Sciatic nerve (tissue), 2 donors: ENCODE data around the gene UGT2B15. TPM values are rescaled to one million over a fixed set of nuclear protein-coding genes. Genes with fewer than 3 reads are reported as not detected.
"Not testable (repeated sequence)": the region's sequence is repeated elsewhere in the genome, so short reads cannot be mapped to it uniquely, and the experiment has no call there.

Source experiments
- ATAC-seq: fragments of 200-7000 bp; cut with Tn5 transposase; one replicate; pipeline ENCODE4 v1.9.1; 2020; ENCODE audit warnings: mild to moderate bottlenecking, moderate library complexity
- DNase-seq: peaks from one replicate; pipeline ENCODE4 v3.0.0-alpha.2; 2020; ENCODE audit warnings: low spot score
- intact Hi-C: fragments of 100-400 bp; cut with DNase I; formaldehyde crosslinking; loops from one replicate; pipeline ENCODE4 v1.14.2; 2022
- total RNA-seq: library from RNA; stranded (reverse); fragmentation: NEBNext Ultra II Directional; extraction: Animal tissue kit (Norgen Biotek cat#: 25700); gene quantifications from one replicate; pipeline ENCODE4 v1.2.1, GENCODE V29; 2021
- donor health status: DM: no; HTN: no; CAD: no.
- donor health status: DM: no; HTN: no; CAD: no.

UGT2B15 gene
- not detected for total RNA-seq

DNA sequence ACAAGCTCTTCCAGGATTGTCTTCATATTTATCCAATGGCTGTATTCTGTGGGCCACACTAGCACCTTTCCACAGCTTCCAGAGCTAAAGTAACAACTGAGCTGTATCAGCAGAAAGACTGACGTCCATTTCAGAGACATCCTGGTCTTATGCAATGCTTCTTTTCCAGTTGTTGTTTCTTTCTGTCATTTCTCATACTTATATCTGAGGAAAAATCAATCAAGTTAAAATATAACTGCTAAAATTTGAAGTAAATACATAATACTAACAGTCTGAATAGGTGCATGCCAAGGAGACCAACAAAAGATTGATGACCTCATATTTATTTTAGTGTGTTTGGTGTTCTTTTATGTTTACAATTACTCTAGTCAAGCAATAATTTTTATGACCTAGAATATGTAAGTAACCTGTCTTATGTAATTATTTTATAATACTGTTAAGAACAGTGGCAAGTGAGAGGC, at the start of gene UGT2B15:
UGT2B15 (minus strand) TSS at position 174 of the 461 bp plus-strand sequence; CDS start at position 140, 34 bp downstream.
- intact Hi-C loops, ATAC-seq, DNase-seq: not testable (repeated sequence)

DNA sequence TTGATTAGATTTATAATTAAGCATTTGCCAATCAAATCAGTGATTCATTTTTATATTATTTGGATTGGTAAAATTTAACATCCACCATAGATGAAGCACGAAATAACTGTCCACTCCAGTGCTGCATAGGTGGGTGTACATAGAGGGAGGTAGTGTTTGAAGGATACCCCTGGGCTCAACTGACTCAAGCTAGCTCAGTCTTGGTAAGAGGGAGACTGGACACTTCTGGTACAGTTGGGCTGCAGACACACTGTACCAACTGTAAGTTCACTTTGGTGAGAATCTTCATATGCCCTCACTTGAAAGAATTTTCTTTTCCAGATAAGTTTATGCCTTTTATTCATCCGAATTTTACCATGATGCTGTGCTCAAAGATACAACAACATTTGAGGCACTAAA, 48.6 kb upstream of the UGT2B15 start:
- ATAC-seq (no peak), DNase-seq (no peak)
- intact Hi-C loops = no loop called here

DNA sequence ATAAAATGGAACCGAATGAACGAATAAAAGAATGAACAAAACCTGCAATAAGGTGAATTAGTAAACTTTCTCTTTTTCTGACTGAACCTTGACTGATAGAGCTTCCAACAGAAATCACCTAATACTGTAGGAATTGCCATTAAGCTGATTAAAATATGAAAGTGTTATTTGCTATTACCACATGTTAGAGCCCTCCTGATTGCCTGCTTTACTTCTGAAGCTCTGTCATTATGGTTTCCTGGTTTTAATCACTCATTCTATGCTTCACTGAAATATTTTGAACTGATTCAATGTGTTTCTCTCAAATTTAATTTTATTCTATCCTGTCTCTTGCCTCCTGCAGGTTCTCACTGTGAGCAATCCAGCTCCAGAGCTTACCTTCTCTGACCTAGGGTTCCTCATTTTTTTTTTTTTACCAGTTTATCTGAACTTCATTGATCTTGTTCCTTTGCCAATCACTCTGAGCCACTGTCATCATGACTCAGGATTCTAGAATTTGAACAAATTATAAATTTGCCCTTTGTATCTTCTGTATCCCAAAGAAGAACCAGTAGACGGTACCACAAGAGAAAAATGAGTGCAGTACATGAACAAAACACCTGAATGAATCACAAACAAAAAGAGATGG, 48.1 kb upstream of the UGT2B15 start:
- ATAC-seq (no peak), DNase-seq (no peak)
- intact Hi-C loops = no loop called here

DNA sequence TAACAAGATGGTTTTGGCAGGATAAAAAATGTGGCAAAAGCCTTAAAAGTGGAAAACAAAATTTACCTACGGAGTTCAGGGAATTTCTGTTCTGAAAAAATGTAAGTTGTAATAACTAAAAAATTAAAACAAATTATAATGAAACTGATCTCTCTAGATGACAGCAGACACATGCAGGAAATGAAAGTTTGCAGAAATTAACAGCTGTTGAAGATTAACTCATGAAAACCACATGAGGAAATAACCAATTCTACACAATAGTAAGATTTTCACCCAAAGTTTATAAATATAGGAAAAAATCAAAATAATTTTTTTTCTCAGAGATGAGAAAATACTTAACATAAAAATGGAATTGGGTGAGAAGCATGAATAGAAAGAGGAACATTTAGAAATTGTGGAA, 47.5 kb upstream of the UGT2B15 start:
- DNase-seq = no peak
- intact Hi-C loops = no loop called here
- ATAC-seq = no peak

DNA sequence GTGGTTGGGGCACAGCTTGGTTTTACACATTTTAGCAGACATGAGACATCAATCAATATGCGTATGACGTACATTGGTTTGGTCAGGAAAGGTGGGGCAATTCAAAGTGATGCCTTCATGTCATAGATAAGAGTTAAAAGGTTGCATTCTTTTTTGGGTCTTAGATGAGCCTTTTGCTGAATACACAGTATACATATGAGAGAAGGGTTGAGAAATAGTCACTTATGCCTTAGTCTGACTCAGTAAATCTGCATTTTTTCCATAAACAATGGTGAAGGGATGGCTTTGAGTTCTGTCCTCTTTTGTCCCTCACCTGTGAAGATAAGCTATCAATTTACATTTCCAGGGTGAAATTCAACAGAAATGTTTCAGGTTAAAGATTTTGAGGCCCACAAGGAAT, 43.9 kb upstream of the UGT2B15 start:
- intact Hi-C loops = no loop called here
- ATAC-seq = no peak
- no peak for DNase-seq

DNA sequence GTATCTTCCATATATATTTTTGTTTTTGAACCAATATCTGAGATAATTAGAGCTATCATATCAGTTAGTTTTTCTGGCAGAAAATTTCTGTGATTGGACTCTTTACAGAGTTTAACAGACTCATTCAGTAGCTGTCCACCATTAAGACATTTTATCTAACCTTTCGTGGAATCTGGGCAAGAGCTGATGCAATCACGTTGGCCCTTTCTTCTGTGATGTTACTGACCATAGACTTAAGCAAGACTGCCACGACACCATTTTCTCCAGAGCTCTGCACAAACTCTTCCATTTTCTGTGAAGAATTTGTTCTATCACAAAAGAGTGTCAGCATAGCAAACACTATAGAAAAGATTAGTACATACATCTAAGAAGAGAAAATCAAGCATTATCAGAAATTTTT, 41.8 kb upstream of the UGT2B15 start:
- ATAC-seq = no peak
- intact Hi-C loops = no loop called here
- DNase-seq = no peak

DNA sequence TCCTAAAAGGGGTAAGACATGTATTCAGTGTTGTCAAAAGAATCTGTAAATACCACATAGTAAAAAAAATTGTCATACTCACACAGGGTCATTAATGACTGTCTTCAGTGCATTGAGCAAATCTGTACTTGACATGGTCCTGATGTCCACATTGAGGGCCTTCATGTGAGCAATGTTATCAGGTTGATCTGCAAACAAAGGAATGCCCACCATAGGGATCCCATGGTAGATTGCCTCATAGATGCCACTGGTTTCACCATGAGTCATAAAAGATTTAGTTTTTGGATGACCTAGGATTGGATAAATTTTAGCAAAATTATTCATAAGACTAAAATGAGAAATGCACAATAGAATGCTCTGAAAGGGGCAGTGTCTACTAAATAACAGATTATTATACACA, 38.1 kb upstream of the UGT2B15 start:
- no peak for ATAC-seq
- no peak for DNase-seq
- intact Hi-C loops = no loop called here

DNA sequence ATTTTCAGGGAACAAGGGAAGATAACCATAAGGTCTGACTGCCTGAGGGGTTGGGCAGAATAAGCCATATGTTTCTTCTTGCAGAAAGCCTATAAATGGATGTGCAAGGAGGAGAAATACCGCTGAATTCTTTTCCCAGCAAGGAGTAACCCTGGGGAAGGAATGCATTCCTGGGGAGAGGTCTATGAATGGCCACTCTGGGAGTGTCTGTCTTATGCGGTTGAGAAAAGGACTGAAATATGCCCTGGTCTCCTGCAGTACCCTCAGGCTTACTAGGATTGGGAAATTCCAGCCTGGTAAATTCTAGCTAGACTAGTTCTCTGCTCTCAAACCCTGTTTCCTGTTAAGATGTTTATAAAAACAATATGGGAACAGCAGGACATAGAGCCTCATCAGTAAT, 32.7 kb upstream of the UGT2B15 start:
- ATAC-seq, intact Hi-C loops, DNase-seq: not testable (repeated sequence)

DNA sequence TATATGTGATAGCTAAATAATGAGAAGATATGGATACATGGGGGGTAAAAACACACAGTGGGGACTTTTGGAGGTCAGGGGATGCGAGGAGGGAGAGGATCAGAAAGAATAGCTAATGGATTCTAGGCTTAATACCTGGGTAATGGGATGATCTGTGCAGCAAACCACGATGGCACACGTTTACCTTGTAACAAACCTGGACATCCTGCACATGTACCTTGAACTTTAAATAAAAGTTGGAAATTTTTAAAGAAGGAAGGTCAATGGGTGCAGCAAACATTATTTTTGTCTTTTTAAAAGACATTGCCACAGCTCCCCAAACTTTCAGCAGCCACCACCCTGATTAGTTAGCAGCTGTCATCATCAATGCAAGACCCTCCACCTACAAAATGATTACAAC, 29.7 kb upstream of the UGT2B15 start:
- intact Hi-C loops = no loop called here
- ATAC-seq (no peak), DNase-seq (no peak)

DNA sequence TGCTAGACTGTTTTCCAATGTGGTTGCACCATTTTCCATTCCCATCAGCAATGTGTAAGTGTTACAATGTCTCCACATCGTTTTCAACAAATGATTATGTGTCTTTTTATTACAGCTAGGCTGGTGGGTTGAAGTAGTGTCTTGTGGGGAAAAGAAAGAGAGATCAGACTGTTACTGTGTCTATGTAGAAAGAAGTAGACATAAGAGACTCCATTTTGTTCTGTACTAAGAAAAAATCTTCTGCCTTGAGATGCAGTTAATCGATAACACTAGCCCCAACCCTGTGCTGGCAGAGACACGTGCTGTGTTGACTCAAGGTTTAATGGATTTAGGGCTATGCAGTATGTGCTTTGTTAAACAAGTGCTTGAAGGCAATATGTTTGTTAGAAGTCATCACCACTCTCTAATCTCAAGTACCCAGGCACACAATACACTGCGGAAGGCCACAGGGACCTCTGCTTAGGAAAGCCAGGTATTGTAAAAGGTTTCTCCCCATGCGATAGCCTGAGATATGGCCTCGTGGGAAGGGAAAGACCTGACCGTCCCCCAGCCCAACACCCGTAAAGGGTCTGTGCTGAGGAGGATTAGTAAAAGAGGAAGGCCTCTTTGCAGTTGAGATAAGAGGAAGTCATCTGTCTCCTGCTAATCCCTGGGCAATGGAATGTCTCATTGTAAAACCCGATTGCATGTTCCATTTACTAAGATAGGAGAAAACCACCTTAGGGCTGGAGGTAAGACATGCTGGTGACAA, 23.0 kb upstream of the UGT2B15 start:
- intact Hi-C loops = no loop called here

DNA sequence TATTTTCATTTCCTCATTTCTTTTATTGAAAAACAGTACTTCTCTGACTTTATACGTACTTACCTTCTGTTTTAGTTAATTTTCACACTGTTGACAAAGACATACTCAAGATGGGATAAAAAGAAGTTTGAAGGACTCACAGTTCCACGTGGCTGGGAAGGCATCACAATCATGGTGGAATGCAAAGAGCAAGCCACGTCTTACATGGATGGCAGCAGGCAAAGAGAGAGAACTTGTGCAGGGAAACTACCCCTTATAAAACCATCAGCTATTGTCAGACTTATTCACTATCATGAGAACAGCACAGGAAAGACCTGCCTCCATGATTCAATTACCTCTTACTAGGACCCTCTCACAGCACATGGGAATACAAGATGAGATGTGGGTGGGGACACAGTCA, 20.7 kb upstream of the UGT2B15 start:
- intact Hi-C loops = no loop called here
- no peak for DNase-seq
- ATAC-seq = no peak

More for the DNA sequence above, 23.0 kb upstream of the UGT2B15 start:
- ATAC-seq (no peak), DNase-seq (no peak)

DNA sequence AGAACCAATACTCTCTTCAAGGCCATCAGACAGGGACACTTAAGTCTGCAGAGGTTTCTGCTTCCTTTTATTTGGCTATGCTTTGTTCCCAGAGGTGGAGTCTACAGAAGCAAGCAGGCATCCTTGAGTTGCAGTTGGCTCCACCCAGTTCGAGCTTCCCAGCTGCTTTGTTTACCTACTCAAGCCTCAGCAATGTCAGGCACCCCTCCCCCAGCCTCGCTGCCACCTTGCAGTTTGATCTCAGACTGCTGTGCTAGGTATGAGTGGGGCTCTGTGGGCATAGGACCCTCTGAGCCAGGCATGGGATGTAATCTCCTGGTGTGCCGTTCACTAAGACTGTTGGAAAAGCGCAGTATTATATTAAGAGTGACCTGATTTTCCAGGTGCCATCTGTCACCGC, 12.6 kb upstream of the UGT2B15 start:
- intact Hi-C loops = no loop called here
- DNase-seq = no peak

DNA sequence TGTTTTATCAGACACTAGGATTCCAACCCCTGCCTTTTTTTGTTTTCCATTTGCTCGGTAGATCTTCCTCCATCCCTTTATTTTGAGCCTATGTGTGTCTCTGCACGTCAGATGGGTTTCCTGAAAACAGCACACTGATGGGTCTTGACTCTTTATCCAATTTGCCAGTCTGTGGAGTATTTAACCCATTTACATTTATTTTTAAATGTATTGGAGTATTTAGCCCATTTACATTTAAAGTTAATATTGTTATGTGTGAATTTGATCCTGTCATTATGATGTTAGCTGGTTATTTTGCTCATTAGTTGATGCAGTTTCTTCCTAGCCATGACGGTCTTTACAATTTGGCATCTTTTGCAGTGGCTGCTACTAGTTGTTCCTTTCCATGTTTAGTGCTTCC, 10.8 kb upstream of the UGT2B15 start:
- DNase-seq, intact Hi-C loops, ATAC-seq: not testable (repeated sequence)

More for the DNA sequence above, 12.6 kb upstream of the UGT2B15 start:
- ATAC-seq = no peak

DNA sequence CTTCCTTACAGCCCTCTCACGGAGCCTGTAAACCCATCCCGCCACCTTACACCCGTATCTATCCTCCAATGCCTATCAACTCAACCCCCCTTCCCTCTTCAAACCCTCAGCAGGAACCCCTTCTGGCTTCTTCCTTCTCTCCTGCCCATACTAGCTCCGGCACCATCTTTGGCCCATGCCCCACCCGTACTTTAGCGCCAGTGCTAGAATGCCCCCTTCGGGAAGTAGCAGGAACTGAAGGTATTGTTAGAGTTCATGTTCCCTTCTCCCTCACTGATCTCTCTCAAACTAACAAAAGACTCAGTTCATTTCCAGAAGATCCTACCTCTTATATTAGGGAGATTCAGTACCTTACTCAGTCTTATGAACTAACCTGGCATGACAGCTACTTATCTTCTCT, 2.7 kb upstream of the UGT2B15 start:
- intact Hi-C loops = no loop called here

DNA sequence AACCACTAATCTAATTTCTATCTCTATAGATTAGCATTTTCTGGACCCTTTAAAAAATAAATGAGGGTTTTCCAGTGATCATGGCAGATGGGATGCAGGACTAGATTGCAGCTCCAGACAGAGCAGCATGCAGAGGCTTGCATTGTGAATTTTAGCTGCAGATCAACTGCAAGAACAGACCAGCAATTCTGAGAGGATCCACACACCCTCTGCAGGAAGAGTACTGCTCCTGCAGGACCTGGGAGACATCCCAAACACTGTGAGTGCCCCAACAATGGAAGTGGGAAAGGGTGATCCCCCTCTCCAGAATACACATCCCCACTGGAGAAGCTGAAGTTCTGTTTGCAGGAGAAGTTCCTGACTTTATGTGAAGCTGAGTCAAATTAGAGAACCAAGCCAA, 765 bp upstream of the UGT2B15 start:
- DNase-seq, ATAC-seq, intact Hi-C loops: not testable (repeated sequence)

More for the DNA sequence above, 2.7 kb upstream of the UGT2B15 start:
- DNase-seq (no peak), ATAC-seq (no peak)

DNA sequence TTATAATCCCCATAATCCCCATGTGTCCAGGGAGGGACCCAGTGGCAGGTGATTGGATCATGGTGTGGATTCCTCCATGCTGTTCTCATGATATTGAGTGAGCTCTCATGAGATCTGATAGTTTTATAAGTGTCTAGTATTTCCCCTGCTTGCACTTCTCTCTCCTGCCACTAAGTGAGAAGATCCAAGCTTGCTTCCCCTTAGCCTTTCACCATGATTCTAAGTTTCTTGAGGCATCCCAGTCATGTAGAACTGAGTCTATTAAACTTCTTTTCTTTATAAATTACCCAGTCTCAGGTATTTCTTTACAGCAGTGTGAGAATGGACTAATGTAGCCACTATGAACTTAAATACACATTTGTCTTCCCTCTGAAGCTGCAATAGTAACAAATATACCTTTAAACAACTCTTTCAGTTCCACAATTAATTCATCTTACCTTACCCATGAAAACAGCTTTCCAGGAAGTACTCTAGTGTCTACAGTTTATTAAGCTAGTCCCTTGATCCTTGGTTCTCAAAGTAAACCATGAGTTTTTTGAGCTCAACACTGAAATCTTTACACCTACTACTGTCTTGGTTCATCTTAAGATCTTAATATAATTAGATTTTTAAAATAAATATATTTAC, 1.8 kb downstream of the UGT2B15 start:
- not testable (repeated sequence) for DNase-seq

DNA sequence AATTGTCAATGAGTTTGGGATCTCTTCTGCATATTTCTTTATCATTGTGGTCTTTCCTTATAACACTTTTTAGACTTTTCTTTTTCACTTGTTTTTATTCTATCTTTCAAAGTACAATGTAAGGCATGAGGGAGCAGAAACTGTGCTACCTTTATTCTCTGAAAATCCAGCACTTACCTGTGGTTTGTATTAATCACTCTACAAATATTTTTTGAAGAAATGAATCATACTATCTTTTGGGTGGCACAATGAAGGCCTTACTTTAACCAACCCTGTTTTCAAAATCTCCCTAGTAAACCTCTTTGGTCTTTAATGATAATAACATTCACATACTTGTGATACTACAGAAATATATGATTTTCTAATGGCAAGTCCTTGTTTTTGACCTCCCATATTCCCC, 2.9 kb downstream of the UGT2B15 start:
- intact Hi-C loops, ATAC-seq, DNase-seq: not testable (repeated sequence)

More for the DNA sequence above, 1.8 kb downstream of the UGT2B15 start:
- intact Hi-C loops, ATAC-seq: not testable (repeated sequence)

DNA sequence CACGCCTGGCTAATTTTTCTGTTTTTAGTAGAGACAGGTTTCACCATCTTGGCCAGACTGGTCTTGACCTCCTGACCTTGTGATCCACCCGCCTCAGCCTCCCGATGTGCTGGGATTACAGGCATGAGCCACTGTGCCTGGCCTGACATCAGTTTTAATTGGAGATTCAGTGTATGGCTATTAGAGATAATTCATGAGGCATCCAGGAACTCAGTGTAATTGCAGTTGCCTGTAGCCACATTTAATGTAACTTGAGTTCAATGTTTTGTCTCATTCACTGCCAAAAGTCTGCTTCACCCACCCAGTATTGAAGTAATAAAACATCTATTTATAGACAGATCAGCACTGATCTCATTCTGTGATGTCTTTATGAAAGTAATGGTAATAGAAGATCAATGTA, 5.7 kb downstream of the UGT2B15 start:
- DNase-seq, ATAC-seq, intact Hi-C loops: not testable (repeated sequence)

DNA sequence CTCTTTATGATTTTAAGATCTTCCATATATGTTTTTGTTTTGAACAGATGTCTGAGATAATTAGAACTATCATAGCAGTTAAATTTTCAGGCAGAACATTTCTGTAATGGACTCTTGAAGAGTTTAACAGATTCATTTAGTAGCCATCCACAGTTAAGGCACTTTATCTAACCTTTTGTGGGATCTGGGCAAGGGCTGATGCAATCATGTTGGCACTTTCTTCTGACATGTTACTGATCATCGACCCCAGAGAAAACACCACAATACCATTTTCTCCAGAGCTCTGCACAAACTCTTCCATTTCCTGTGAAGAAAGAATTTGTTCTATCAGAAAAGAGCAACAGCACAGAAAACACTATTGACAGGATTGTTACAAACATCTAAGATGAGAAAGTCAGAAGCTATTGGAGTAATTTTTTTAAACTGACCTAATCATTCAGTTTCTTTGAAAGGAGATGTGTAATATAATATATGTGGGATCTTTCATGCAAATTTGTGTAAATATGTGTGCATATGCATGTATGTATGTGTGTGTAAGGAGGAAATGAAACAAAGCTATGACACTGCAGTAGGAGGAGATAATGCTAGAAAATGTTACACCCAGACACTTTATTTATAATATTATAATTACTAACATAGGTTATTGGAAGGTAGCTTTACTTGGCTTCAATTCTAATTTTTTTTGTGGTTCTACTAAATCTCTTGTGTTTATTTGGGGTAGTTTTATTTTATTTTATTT, 7.4 kb downstream of the UGT2B15 start:
- DNase-seq, ATAC-seq, intact Hi-C loops: not testable (repeated sequence)
